Stomach (tissue), 9 donors: ENCODE results near the gene AFM. TPM values are rescaled to one million over a fixed set of nuclear protein-coding genes. Genes with fewer than 3 reads are reported as not detected.

ENCODE experiments used
- DNase-seq, 2 donors: peaks; one replicate each; pipeline versions ENCODE4 v3.0.0 to v3.0.0-alpha.2; 2013 to 2019
- H3K27ac ChIP-seq, 5 donors: fragments of 200-600 bp in 4 of 5; sonication (generic) in 4 of 5; one replicate each; pipeline ENCODE4 v1.5.1; 2013 to 2019; ENCODE audit warnings: mild to moderate bottlenecking in 1 of 5, moderate library complexity in 1 of 5
- H3K27me3 ChIP-seq, 3 donors: fragments of 200-600 bp; sonication (generic); one replicate each; pipeline ENCODE4 v1.5.1; 2017 to 2019; ENCODE audit warnings: mixed run types in 1 of 3
- H3K36me3 ChIP-seq, 4 donors: fragments of 200-600 bp; sonication (generic); 1 replicate in 3 of 4; 2 replicates in 1 of 4; pipeline ENCODE4 v1.5.1; 2016 to 2019
- H3K4me1 ChIP-seq, 4 donors: fragments of 200-600 bp; sonication (generic); one replicate each; pipeline ENCODE4 v1.5.1; 2016 to 2019
- H3K4me3 ChIP-seq, 4 donors: fragments of 200-600 bp; sonication (generic) in 3 of 4; one replicate each; pipeline ENCODE4 v1.5.1; 2016 to 2019; ENCODE audit warnings: mild to moderate bottlenecking in 1 of 4
- H3K9me3 ChIP-seq, 4 donors: fragments of 200-600 bp; sonication (generic); one replicate each; pipeline ENCODE4 v1.5.1; 2016 to 2019
- CTCF ChIP-seq, 7 experiments: fragments of 450-650 bp in 4 of 7; fragments of 200-600 bp in 3 of 7; sonication (generic) in 3 of 7; IDR thresholded peaks; one replicate each; pipeline ENCODE4 v1.5.1; 2016 to 2019; ENCODE audit warnings: antibody characterized with exemption in 7 of 7, control low read depth in 2 of 7, mild to moderate bottlenecking in 1 of 7
- EP300 ChIP-seq: sonication (generic); formaldehyde crosslinking; IDR thresholded peaks from one replicate; pipeline ENCODE4 v1.6.1; 2017; ENCODE audit warnings: antibody characterized with exemption
- POLR2A ChIP-seq, 4 donors: fragments of 450-650 bp; IDR thresholded peaks; one replicate each; pipeline ENCODE4 v1.6.1; 2016; ENCODE audit warnings: antibody characterized with exemption in 4 of 4, control low read depth in 2 of 4, mild to moderate bottlenecking in 1 of 4, moderate library complexity in 1 of 4
- POLR2AphosphoS5 ChIP-seq, 3 donors: sonication (generic); formaldehyde crosslinking; IDR thresholded peaks; one replicate each; pipeline ENCODE4 v1.6.1; 2016; ENCODE audit warnings: antibody characterized with exemption in 3 of 3
- WGBS, 5 donors: extraction: QIAGEN DNeasy Blood & Tissue Kit in 3 of 5; methylation state at CpG; one replicate each; pipeline versions ENCODE4 v1.1.5 to v1.1.7; 2013 to 2018; 5-methylcytosine and 5-hydroxymethylcytosine counted together
- intact Hi-C: fragments of 100-400 bp; cut with DNase I; formaldehyde crosslinking; loops from one replicate; pipeline ENCODE4 v1.15.1; 2023; ENCODE audit warnings: low total_unique reads
- polyA plus RNA-seq, 3 donors: library from polyadenylated mRNA; stranded (reverse); fragments of 200-250 nt; gene quantifications; one replicate each; pipeline ENCODE4 v1.2.3, GENCODE V29; 2013
- total RNA-seq, 5 donors: library from RNA; depleted of rRNA; stranded (reverse); fragments of >200 nt; gene quantifications; one replicate each; pipeline versions ENCODE4 v1.1.0 to v1.2.3, GENCODE V29; 2014 to 2016
- donor health status: healthy with polysubstance abuse.
- donor health status: Bipolar disorder and iron deficiency.
- donor health status: healthy.

AFM gene
- total and polyA plus RNA-seq, 8 donors, result 0.05 to 1.8 (median 0.81) TPM; not detected in 5

- no peak overlapping the region for H3K27ac ChIP-seq
- DNase-seq, result no peak
Measured at GRCh38 chr4:73434311-73434710, 47.2 kb upstream of the AFM start.

GRCh38 chr4:73435984-73436383 is 45.6 kb upstream of the AFM start, which contains the start of gene AFP:
TSS of gene AFP (plus strand) at chr4:73436221. CDS start at chr4:73436263, 42 bp downstream.
- peaks cover 0 to 5% (median 2%) of the 10 kb centered on the region in 4 donors for H3K4me1 ChIP-seq

More at GRCh38 chr4:73434311-73434710, 47.2 kb upstream of the AFM start:
- intact Hi-C loops, result no loop called here
- no peaks in the 10 kb centered on the region for H3K36me3 ChIP-seq
- WGBS, 5 donors, result 52 to 62% (median 57%) methylated on average over 3 of the region's 3 CpGs
- peaks cover 0 to 5% (median 2%) of the 10 kb centered on the region in 4 donors for H3K4me1 ChIP-seq
- H3K27me3 ChIP-seq, result no peaks in the 10 kb centered on the region
- TF ChIP-seq POLR2AphosphoS5 (IDR thresholded peaks at IDR 0.05) (no peak), POLR2A (IDR thresholded peaks at IDR 0.05) (no peak), EP300 (no peak), CTCF (IDR thresholded peaks at IDR 0.05) (no peak)
- no peaks in the 10 kb centered on the region for H3K9me3 ChIP-seq
- no peak overlapping the region for H3K4me3 ChIP-seq

GRCh38 chr4:73436674-73437557 is 44.6 kb upstream of the AFM start:
- no peak overlapping the region for H3K4me3 ChIP-seq
- H3K27ac ChIP-seq, result no peak overlapping the region
- peaks cover 0 to 5% (median 2%) of the 10 kb centered on the region in 4 donors for H3K4me1 ChIP-seq
- H3K9me3 ChIP-seq, result no peaks in the 10 kb centered on the region
- H3K36me3 ChIP-seq, result no peaks in the 10 kb centered on the region
- TF ChIP-seq POLR2AphosphoS5 (IDR thresholded peaks at IDR 0.05) (no peak), CTCF (IDR thresholded peaks at IDR 0.05) (no peak), POLR2A (IDR thresholded peaks at IDR 0.05) (no peak), EP300 (no peak)
- 65 to 78% (median 68%) methylated on average over 3 of the region's 3 CpGs for WGBS, 5 donors
- no peak for DNase-seq
- H3K27me3 ChIP-seq, result no peaks in the 10 kb centered on the region
- intact Hi-C loops, result no loop called here

More at GRCh38 chr4:73435984-73436383, 45.6 kb upstream of the AFM start, which contains the start of gene AFP:
- WGBS, 5 donors, result 74 to 94% (median 87%) methylated on average over 1 of the region's 1 CpG
- no peak within 1 kb of the TSS for H3K27ac ChIP-seq
- no peaks in the 10 kb centered on the region for H3K36me3 ChIP-seq
- no peak for DNase-seq
- no peaks in the 10 kb centered on the region for H3K27me3 ChIP-seq
- TF ChIP-seq POLR2AphosphoS5 (IDR thresholded peaks at IDR 0.05) (no peak), POLR2A (IDR thresholded peaks at IDR 0.05) (no peak), EP300 (no peak), CTCF (IDR thresholded peaks at IDR 0.05) (no peak)
- intact Hi-C loops, result no loop called here
- H3K4me3 ChIP-seq, result no peak within 1 kb of the TSS
- no peaks in the 10 kb centered on the region for H3K9me3 ChIP-seq

GRCh38 chr4:73437558-73437956 is 44.0 kb upstream of the AFM start:
- Histone ChIP-seq H3K9me3 (no peaks in the 10 kb centered on the region), H3K4me3 (no peak overlapping the region), H3K36me3 (no peaks in the 10 kb centered on the region), H3K27me3 (no peaks in the 10 kb centered on the region), H3K4me1 (peaks cover 0 to 5% (median under 1%) of the 10 kb centered on the region in 4 donors), H3K27ac (no peak overlapping the region)
- TF ChIP-seq POLR2AphosphoS5 (IDR thresholded peaks at IDR 0.05), result no peak
- TF ChIP-seq CTCF (IDR thresholded peaks at IDR 0.05), result no peak
- TF ChIP-seq EP300, result no peak
- no peak for TF ChIP-seq POLR2A (IDR thresholded peaks at IDR 0.05)
- DNase-seq, result no peak
- intact Hi-C loops, result no loop called here
